NCI-H2227 (cell line): Measurements from ENCODE around the gene ZNF205.
"Not testable (repeated sequence)": the region's sequence is repeated elsewhere in the genome, so short reads cannot be mapped to it uniquely, and the experiment has no call there.

Experiments used
- DNase-seq: peaks from one replicate; lab custom pipeline; 2025; ENCODE audit not compliant: unreplicated experiment; lab: John Stamatoyannopoulos, UW

Gene ZNF205

GRCh38 chr16:3112058-3112880 is at the start of gene ZNF205:
Gene ZNF205 (plus strand): TSS chr16:3112586. CDS start chr16:3113431, 845 bp downstream.
- DNase-seq: peak; percentile 90

GRCh38 chr16:3063625-3064386 is 48.6 kb upstream of the ZNF205 start:
- DNase-seq: no peak

GRCh38 chr16:3065069-3065741 is 47.2 kb upstream of the ZNF205 start, which contains the start of gene IL32:
Gene IL32 (plus strand): TSS chr16:3065640. CDS start chr16:3065812, 172 bp downstream.
- DNase-seq: no peak

- DNase-seq: no peak
Measured at GRCh38 chr16:3065742-3066439, 46.5 kb upstream of the ZNF205 start.

- no peak for DNase-seq
Measured at GRCh38 chr16:3066440-3066748, 46.0 kb upstream of the ZNF205 start.

GRCh38 chr16:3068487-3068886 is 43.9 kb upstream of the ZNF205 start:
- DNase-seq: no peak

GRCh38 chr16:3069146-3069545 is 43.2 kb upstream of the ZNF205 start:
- not testable (repeated sequence) for DNase-seq

GRCh38 chr16:3070608-3071111 is 41.7 kb upstream of the ZNF205 start:
- DNase-seq: no peak

- no peak for DNase-seq
Measured at GRCh38 chr16:3071655-3072054, 40.7 kb upstream of the ZNF205 start.

- DNase-seq: not testable (repeated sequence)
Measured at GRCh38 chr16:3072148-3072547, 40.2 kb upstream of the ZNF205 start.

GRCh38 chr16:3072576-3073263 is 39.7 kb upstream of the ZNF205 start:
- DNase-seq: not testable (repeated sequence)

- DNase-seq: no peak
Measured at GRCh38 chr16:3073448-3073847, 38.9 kb upstream of the ZNF205 start.

GRCh38 chr16:3074860-3075522 is 37.4 kb upstream of the ZNF205 start:
- no peak for DNase-seq

GRCh38 chr16:3075523-3075915 is 36.9 kb upstream of the ZNF205 start:
- no peak for DNase-seq

- not testable (repeated sequence) for DNase-seq
Measured at GRCh38 chr16:3075946-3076345, 36.4 kb upstream of the ZNF205 start.

- DNase-seq: no peak
Measured at GRCh38 chr16:3076577-3076976, 35.8 kb upstream of the ZNF205 start.

- DNase-seq: no peak
Measured at GRCh38 chr16:3080024-3080423, 32.4 kb upstream of the ZNF205 start.

- not testable (repeated sequence) for DNase-seq
Measured at GRCh38 chr16:3081957-3082356, 30.4 kb upstream of the ZNF205 start.

GRCh38 chr16:3083408-3083807 is 29.0 kb upstream of the ZNF205 start:
- not testable (repeated sequence) for DNase-seq

- DNase-seq: no peak
Measured at GRCh38 chr16:3084491-3084890, 27.9 kb upstream of the ZNF205 start.
